Measurements from ENCODE around the gene CLEC4A.
"Not testable (repeated sequence)": the region's sequence is repeated elsewhere in the genome, so short reads cannot be mapped to it uniquely, and the experiment has no call there.

CLEC4A gene

GRCh38 chr12:8081251-8081920, 42.0 kb upstream of the CLEC4A start:
- no peak for DNase-seq (ENCODE audit: low read depth)
- TF ChIP-seq, protein P1, sequence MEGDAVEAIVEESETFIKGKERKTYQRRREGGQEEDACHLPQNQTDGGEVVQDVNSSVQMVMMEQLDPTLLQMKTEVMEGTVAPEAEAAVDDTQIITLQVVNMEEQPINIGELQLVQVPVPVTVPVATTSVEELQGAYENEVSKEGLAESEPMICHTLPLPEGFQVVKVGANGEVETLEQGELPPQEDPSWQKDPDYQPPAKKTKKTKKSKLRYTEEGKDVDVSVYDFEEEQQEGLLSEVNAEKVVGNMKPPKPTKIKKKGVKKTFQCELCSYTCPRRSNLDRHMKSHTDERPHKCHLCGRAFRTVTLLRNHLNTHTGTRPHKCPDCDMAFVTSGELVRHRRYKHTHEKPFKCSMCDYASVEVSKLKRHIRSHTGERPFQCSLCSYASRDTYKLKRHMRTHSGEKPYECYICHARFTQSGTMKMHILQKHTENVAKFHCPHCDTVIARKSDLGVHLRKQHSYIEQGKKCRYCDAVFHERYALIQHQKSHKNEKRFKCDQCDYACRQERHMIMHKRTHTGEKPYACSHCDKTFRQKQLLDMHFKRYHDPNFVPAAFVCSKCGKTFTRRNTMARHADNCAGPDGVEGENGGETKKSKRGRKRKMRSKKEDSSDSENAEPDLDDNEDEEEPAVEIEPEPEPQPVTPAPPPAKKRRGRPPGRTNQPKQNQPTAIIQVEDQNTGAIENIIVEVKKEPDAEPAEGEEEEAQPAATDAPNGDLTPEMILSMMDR (conservative IDR thresholded peaks at IDR 0.05; ENCODE audit: low read depth, low read length), result no peak
- H3K4me3 ChIP-seq (ENCODE audit: low read length), result peak overlapping the region; percentile 100

- DNase-seq (ENCODE audit: low read depth), result no peak
- peak overlapping the region; percentile 100 for H3K4me3 ChIP-seq (ENCODE audit: low read length)
- TF ChIP-seq, protein P1 (conservative IDR thresholded peaks at IDR 0.05; ENCODE audit: low read depth, low read length), result no peak
These were observed 40.7 kb upstream of the CLEC4A start for GRCh38 chr12:8082808-8083100.

- DNase-seq (ENCODE audit: low read depth); H3K4me3 ChIP-seq (ENCODE audit: low read length): not testable (repeated sequence)
These were observed 39.1 kb upstream of the CLEC4A start for GRCh38 chr12:8084351-8084750.

- H3K4me3 ChIP-seq (ENCODE audit: low read length), result no peak overlapping the region
- no peak for DNase-seq (ENCODE audit: low read depth)
- TF ChIP-seq, protein P1 (conservative IDR thresholded peaks at IDR 0.05; ENCODE audit: low read depth, low read length), result no peak
These were observed 35.8 kb upstream of the CLEC4A start for GRCh38 chr12:8087666-8088065.

GRCh38 chr12:8088574-8088973, 34.8 kb upstream of the CLEC4A start:
- DNase-seq (ENCODE audit: low read depth), result no peak
- H3K4me3 ChIP-seq (ENCODE audit: low read length), result no peak overlapping the region
- TF ChIP-seq, protein P1 (conservative IDR thresholded peaks at IDR 0.05; ENCODE audit: low read depth, low read length), result no peak

DNA sequence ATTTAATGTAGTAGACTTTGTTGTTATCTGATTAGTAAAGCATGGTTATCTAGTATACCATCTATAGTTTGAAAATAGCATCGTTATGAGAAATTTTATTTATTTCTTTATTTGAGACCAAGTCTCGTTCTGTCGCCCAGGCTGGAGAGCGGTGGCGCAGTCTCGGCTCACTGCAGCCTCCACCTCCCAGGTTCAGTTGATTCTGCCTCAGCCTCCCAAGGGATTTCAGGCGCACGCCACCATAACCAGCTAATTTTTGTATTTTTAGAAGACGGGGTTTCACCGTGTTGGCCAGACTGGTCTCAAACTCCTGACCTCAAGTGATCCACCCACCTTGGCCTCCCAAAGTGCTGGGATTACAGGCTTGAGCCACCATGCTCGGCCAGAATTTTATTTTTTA, 34.1 kb upstream of the CLEC4A start:
- DNase-seq (ENCODE audit: low read depth); H3K4me3 ChIP-seq (ENCODE audit: low read length): not testable (repeated sequence)

GRCh38 chr12:8089716-8090115, 33.7 kb upstream of the CLEC4A start:
- TF ChIP-seq, protein P1 (conservative IDR thresholded peaks at IDR 0.05; ENCODE audit: low read depth, low read length), result no peak
- no peak for DNase-seq (ENCODE audit: low read depth)
- H3K4me3 ChIP-seq (ENCODE audit: low read length), result no peak overlapping the region

DNA sequence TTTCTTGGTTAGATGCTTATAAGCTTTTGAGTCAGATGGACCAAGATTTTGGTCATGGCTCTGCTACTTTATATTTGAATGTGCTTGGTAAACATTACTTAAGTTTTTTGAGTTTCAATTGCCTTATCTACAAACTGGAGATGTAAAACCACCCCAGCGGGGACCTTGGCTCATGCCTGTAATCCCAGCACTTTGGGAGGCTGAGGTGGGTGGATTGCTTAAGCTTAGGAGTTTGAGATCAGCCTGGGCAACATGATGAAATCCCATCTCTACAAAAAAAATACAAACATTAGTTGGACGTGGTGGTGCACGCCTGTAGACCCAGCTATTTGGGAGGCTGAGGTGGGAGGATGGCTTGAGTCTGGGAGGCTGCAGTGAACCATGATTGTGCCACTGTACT, 30.1 kb upstream of the CLEC4A start:
- DNase-seq (ENCODE audit: low read depth), result no peak
- no peak overlapping the region for H3K4me3 ChIP-seq (ENCODE audit: low read length)
- TF ChIP-seq, protein P1 (conservative IDR thresholded peaks at IDR 0.05; ENCODE audit: low read depth, low read length), result no peak
